GM21423 (cell line): ENCODE measurements around the gene SYNGR3.
A peak's percentile ranks its signal among the peaks of the same experiment; 100 is the strongest.
"Not testable (repeated sequence)": the region's sequence is repeated elsewhere in the genome, so short reads cannot be mapped to it uniquely, and the experiment has no call there.

Experiments used
- ATAC-seq: cut with Tn5 transposase; IDR thresholded peaks from one replicate; pipeline ENCODE4 v1.9.1; 2021; ENCODE audit warnings: mild to moderate bottlenecking, moderate library complexity; ENCODE audit not compliant: unreplicated experiment

SYNGR3 gene

DNA sequence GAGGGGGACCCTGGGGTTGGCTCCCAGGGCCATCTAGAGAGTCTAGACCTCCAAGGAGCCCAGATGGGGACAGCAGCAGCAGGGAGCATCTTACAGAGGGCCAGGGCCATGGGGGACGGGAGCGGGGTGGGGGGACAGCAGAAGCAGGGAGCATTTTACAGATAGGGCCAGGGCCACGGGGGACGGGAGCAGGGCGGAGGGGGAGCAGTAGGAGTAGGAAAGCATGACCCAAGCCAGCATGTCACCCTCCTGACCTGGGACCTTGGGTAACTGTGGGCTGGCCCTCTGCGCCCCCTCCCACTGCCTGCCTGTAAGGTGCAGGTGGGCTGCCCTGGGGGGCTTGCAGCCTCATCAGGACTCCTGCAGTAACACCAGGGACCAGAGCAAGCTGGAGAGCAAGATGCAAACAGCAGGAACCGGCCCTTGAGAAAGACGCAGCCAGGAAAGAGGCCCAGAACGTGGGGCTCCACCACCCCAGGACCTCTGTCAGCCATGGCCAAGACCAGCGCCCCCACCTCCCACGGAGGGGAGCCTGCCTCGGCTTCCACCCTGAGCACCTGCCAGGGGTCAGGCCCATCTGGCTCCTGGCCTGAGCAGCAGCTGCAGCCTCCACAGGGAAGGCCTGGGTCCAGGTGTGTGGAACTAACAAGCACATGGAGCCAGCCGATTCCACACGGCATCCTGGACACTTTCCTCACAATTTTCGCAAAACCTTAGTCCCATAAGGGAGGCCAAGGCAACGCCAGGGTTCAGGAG is 17.5 kb downstream of the SYNGR3 start:
- no peak for ATAC-seq

DNA sequence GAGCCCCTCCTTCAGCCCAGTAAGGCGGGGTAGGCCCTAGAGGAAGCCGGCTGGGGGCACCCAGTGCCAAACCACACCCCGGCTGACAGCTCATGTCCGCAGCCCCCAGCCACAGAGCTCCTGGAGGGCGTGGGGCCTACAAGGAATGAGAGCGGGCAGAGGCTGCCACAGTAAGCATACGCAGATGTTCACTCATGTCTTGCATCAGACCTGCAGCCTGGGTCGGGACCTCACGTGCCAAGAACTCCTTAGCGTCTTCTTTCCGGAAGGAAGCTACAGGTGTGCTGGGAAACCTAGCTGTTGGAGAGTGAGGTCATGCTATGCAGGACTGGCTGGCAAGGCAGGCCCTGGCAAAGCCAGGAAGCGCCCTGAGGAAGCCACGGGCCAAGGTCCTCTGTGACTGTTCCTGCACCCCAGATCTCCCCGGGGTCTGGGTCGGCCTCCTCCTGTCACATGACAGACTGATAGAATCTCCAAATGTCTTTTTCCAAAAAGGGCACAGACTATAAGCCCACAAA is 18.3 kb downstream of the SYNGR3 start:
- no peak for ATAC-seq

DNA sequence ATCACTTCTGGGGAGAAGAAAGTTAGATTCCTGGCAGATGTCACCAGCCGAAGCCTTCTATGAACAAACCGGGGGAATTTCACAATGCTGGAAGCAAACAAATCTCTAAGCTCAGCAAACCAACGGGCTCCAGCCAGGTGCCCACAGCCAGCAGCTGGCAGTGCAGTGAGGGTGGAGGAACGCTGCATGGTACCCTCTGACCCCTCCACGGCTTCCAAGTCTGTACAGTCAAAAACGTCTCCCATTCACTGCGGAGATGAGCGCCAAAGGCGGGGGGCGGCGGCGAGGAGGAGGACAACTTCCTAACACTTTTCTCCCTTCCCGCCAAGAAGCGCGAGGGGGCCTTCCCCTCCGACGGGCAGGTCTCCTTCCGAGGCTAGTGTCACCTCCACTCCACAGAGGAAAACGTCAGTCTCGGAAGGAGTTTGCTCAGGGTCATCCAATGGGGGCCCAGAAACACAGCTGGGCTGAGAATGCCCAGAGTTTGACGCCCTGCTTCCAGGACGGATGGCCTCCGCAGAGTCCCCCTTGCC is 18.9 kb downstream of the SYNGR3 start:
- no peak for ATAC-seq

DNA sequence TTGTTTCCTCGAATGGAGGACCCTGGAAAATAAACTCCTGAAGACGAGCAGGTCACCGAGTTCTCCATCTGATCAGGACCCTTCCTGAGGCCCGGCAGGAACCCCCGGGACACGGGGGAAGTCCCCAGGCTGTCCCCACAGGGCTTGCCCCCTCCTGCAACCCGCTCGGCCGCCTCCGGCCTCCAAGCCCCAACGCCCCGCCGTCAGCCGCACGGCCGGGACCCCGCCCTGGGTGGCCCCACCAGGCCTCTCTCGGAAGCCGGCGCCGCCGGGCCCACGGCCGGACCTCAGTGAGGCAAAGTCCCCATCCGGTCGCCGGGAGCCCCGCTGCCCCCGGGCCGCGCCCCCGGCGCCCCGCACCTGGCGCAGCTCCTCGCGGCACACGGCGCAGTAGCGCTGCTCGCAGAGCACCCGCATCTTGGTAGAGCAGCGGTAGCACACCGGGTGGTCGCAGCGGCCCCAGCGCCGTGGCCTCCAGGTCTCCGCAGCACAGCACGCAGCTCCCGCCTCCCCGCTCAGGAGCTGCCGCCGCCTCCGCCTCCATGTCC is 19.5 kb downstream of the SYNGR3 start:
- peak; percentile 28 for ATAC-seq

DNA sequence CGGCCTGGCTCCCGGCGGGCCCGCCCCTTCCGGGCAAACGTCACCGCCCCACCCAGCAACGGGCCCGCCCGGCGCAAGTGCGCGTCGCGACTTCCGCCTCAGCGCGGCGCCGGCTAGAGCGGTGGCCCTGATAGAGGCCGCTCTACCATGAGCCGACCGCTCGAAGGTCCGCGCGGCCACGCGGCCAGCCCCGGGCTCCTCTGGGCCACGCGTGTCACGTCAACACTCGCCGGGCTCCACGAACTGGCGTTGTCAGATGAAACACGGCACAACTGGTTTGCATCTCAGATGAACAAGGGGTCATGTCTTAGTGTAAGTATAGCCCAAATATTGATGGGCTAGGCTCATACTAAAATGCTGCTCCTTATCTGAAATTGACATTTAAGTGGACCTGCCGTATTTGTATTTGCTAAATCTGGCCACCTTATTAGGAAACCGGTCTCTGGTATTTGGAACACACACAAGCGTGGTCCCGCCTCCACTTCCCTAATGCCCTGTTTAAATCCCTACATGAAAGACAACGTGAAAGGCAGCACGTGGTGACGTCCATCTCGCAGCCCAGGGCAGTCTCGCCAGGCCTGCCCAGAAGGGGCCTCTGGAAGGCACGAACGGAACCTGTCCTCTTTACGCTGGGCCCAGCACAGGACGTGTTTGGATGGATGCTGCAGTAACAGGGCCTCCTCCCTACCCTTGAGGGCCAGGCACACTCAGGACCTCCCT is 20.2 kb downstream of the SYNGR3 start, which contains the start of gene ZNF598:
TSS of gene ZNF598 (minus strand) at position 31 of the 720 bp plus-strand sequence.
- peak; percentile 84 for ATAC-seq

DNA sequence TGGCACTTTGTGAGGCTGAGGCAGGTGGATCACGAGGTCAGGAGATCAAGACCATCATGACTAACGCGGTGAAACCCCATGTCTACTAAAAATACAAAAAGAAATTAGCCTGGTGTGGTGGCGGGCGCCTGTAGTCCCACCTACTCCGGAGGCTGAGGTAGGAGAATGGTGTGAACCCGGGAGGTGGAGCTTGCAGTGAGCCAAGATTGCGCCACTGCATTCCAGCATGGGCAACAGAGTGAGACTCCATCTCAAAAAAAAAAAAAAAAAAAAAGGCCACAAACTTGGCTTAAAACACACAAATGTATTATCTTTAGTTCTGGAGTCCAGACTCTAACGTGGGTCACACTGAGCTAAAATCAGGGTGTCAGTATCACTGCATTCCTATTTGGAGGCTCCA is 22.0 kb downstream of the SYNGR3 start:
- ATAC-seq: not testable (repeated sequence)

DNA sequence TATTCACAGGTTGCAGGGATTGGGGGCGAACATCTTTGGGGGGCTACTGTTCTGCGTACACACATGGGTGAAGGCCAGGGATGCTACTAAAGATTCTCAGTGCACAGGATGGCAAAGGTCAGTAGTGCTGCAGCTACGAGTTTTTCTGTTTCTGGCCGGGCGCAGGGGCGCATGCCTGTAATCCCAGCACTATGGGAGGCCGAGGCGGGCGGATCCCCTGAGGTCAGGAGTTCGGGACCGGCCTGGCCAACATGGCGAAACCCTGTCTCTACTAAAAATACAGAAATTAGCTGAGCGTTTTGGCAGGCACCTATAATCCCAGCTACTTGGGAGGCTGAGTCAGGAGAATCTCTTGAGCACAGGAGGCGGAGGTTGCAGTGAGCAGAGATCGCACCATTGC is 23.8 kb downstream of the SYNGR3 start:
- ATAC-seq: no peak

DNA sequence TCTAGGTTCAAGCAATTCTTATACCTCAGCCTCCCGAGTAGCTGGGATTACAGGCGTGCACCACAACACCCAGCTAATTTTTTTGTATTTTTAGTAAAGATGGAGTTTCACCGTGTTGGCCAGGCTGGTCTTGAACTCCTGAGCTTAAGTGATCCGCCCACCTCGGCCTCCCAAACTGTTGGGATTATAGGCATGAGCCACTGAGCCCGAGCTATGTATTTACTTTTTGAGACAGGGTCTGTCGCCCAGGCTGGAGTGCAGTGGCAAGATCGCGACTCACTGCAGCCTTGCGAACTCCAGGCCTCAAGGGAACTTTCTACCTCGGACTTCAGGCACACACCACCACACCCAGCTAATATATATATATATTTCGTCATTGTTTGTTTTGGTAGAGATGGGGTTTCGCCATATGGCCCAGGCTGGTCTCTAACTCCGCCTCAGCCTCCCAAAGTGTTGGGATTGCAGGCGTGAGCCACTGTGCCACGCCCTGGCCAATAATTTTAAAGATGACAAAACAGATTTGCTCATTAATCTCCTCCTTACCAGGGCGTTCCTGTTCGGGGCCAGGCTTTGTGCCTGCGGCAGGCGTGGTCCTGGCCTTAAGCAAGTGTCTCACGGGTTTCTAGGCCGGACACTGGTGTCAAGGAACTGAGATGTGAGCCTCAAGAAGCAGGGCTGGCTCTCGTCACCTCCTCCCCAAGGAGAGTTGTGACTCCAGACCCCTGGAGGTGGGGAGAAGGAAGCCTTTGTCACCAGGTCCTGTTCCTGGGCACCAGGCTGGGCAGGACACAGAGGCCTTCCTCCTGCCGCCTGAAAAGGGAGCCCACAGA is 25.6 kb downstream of the SYNGR3 start:
- ATAC-seq: no peak

DNA sequence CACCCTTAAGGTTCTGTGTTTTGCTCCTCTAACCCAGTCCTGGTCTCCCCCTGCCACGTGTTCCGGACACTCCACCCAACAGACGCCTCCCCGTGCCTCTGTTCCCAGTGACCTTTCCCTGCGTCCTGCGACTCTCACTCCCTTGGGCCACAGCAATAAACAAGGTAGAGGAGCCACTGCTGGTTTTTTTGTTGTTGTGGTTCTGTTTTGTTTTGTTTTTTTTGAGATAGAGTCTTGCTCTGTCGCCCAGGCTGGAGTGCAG is 26.1 kb downstream of the SYNGR3 start:
- no peak for ATAC-seq

DNA sequence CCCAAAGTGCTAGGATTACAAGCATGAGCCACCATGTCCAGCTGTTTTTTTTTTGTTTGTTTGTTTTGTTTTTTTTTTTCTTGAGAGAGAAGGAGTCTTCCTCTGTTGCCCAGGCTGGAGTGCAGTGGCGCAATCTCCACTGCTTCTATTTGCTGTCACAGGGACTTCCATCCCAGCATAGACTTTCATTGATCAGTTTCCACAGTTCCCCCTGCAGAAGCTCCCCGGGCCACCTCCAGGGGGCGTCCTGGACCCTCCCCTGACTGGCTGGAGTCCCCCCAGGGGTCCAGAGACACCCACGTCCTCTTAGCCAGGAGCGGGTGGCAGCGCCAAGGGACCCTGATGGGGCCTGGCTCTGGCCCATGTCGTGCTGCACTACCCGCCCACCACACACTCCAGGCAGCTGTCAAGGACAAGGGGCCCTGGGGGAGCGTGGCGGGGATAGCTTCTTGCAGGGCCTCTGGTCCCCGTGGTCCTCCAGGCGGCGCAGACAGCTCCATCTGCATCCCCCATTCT is 26.7 kb downstream of the SYNGR3 start:
- no peak for ATAC-seq

DNA sequence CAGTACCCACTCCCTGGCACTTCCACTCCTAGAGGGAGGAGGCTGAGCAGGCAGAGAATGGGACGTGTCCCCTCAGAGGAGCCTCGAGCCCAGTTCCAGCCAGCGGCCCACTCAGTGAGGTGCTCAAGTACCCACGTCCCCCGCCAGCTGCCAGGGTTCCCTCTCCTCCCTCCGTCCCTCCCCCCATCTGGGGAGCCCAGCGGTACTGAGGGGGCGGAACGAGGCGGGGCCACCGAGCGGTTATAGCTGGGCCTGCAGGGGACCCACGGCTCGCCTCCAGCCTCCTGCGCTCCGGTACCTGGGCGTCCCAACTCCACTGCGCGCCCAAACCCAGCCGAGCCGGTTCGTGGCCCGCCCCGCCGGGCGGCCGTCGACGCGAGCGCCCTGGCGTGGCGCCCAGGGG is 29.7 kb downstream of the SYNGR3 start, which contains the start of gene NPW:
TSS of gene NPW (plus strand) at position 268 of the 403 bp plus-strand sequence.
- no peak for ATAC-seq

DNA sequence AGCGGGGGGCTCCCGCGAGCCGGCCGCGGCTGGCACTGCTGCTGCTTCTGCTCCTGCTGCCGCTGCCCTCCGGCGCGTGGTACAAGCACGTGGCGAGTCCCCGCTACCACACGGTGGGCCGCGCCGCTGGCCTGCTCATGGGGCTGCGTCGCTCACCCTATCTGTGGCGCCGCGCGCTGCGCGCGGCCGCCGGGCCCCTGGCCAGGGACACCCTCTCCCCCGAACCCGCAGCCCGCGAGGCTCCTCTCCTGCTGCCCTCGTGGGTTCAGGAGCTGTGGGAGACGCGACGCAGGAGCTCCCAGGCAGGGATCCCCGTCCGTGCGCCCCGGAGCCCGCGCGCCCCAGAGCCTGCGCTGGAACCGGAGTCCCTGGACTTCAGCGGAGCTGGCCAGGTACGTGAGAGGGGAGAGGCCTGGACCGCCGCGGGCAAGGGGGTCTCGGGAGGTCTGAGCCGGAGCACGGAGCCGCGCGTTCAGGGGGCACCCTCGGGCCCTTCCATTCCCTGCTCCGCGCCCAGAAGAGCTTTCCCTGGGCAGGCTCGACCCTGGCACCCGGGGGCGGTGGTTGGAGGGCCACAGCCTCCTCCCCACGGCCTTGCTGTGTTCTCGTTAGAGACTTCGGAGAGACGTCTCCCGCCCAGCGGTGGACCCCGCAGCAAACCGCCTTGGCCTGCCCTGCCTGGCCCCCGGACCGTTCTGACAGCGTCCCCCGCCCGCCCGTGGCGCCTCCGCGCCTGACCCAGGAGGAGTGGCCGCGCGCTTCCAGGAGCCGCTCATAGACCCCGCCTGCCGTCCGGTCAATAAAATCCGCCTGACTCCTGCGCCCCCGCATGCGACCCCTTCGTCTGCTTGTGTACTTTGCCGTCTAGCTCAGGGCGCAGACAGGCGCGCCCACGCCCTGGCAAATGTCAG is 30.4 kb downstream of the SYNGR3 start:
- ATAC-seq: no peak

DNA sequence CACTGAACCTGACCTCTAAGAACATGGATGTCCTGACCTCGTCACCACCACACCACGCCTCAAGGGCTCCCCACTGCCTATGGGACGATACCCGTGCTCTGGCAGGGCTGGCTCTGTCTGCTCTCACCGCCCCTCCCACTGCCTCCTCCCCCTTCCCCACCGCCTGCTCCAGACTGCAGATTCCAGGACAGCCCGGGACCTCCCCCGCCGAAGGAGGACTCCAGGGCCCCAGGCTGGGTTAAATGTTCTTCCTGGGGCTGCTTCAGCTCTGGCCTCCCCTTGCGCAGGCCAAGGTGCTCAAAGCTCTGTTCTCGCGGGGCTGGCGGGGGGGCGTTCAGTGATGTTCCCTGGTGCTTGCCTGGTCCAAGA is 32.9 kb downstream of the SYNGR3 start:
- no peak for ATAC-seq

DNA sequence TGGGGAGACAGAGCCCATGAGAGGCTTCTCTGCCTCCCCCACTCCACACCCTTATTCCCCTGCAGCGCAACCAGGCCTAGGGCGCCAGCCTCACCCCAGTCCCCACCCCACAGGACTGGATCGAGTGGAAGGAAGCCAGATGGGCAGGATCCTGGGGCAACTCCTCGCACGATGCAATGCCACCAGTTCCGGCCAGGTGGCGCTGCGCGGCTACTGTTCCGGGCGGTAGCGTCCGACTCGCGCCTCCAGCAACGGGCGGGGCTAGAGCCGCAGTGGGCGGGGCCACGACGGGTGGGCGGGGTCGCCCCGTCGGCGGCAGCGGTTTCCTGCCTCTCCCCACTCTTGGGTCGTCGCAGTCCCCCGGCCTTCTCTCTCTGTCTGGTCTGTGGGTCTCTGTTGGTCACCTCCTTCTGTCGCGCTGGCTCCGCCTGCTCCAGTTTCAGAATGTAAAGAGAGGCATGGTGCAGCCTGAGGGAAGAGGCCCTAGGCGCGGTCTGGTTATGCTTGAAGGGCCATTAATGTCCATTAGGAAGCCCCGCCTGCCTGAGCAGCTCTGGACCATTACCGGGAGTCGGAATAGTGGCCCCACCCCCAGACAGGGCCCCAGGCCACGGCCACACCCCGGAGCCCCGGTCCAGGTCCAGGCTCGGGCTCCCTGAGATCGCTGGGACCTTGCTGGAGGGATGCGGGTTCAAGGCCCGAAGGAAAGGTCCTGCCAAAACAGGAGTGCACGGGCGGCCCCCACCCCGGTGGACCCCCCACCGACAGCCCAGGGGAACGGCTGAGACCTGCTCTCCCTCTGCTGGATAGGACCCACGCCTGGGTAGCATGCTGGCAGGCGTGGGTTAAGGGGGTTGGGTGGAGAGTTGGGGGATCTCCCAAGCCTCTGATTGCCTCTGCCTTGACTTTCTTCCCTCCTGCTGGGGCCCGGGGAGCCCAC is 33.6 kb downstream of the SYNGR3 start:
- no peak for ATAC-seq

DNA sequence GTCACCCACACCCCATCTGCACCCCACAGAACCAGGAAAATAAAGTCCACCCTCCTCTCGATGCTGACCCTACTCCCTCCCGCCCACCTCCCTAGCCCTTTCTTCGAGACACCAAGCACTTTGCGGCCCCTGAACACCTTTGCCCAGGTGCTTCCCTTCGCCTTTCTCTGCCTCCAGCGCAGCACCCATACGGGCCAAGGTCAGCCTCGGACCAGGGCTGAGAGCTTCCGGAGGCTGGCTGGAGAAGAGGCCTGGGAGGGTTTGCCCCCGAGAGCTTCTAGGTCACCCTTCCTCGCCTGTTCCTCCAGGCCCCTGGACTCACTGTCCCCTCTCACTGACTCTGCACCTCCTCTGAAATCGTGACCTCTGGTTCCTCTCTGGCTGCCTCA is 34.3 kb downstream of the SYNGR3 start:
- ATAC-seq: no peak

DNA sequence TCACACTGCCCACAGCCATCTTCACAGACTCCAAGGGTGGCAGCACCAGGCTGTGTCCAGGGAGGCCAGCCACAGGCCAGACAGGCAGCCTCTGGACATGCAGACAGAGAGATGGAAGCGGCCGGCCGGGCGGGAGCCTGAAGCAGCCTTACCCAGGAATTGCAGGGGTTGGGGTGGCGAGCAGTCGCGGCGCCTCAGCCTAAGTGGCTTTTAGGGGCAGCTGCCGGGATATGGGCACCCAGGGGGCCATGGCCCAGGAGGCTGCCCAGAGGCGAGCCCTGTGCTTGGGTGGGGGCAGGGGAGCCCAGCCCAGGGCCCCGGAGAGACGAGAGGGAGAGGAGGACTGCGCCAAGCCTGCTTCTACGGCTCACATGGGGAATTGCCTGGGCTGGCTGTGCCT is 35.5 kb downstream of the SYNGR3 start:
- no peak for ATAC-seq

DNA sequence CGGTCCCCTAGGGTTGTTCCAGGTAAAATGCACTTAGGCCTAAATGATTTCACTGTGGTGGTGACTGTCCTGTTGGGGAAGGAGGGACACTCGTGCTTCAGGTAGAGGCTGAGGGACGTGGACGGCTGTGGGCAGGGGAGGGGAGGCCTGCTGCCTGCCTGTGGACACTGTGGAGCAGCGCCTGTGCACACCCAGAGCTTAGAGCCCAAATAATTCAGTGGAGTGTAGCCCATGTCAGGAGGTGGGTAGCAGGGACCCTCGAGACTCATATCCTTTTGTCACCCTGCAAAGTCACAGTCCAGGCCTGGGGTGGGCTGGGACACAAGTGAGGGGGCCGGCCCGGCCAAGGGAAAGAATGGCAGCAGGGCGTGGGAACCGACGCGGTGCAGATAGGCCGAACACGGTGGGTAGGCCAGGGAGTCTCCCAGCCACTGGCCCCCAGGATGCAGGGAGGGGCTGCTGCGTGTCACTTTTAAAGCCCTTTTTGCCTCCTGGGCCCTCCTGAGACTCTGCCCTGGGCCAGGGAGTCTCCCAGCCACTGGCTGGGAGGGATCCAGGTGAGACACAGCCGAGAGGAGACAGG is 36.2 kb downstream of the SYNGR3 start:
- no peak for ATAC-seq

DNA sequence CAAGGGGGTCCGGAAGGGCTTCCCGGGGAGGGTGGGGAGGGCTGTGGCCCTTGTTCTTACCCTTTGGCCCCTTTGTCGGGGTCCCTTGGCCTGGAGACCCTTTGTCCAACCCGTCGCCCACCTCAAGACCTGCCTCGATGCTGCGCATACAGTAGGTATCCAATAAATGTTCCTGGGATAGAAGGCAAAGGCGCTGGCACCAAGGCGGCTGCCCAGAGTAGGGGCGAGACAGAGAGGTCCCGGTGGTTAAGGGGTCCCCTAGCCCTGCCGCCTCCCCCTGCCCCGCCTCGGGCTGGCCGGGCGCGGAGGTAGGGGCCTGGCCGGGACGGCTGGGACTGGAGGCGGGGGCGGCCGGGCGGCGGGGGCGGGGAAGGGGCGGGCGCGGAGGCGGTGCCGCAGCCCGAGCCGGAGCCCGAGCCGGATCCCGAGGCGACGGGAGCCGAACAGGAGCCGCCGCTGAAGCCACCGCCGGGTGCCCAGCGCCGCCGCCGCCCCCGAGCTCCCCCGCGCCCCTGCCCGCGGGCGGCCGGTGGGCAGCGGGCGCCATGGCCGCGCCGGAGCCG is 36.8 kb downstream of the SYNGR3 start, which contains the start of gene NHERF2:
TSS of gene NHERF2 (plus strand) at position 442 of the 563 bp plus-strand sequence. CDS start at position 546, 104 bp downstream.
- ATAC-seq: no peak
